Subcutaneous abdominal adipose tissue (tissue), 5 donors: ENCODE data around the gene PLA2G2F.

Source experiments
- H3K27ac ChIP-seq: one replicate; pipeline ENCODE4 v1.7.0; 2013; ENCODE audit warnings: low read depth, mild to moderate bottlenecking, inconsistent platforms, low read length, moderate library complexity
- H3K27me3 ChIP-seq, 5 donors: one replicate each; pipeline ENCODE4 v1.7.0; 2013; ENCODE audit warnings: low read length in 5 of 5, inconsistent platforms in 1 of 5; ENCODE audit not compliant: control insufficient read depth in 5 of 5, insufficient read depth in 4 of 5
- H3K36me3 ChIP-seq, 5 donors: one replicate each; pipeline ENCODE4 v1.7.0; 2013; ENCODE audit warnings: low read length in 5 of 5; ENCODE audit not compliant: control insufficient read depth in 5 of 5, insufficient read depth in 5 of 5
- H3K4me1 ChIP-seq, 5 donors: one replicate each; pipeline ENCODE4 v1.7.0; 2013; ENCODE audit warnings: low read length in 5 of 5, mild to moderate bottlenecking in 3 of 5, moderate library complexity in 1 of 5; ENCODE audit not compliant: control insufficient read depth in 5 of 5, insufficient read depth in 5 of 5
- H3K4me3 ChIP-seq, 5 donors: one replicate each; pipeline ENCODE4 v1.7.0; 2013; ENCODE audit warnings: low read length in 5 of 5, low read depth in 1 of 5
- H3K9ac ChIP-seq, 5 donors: one replicate each; pipeline ENCODE4 v1.7.0; 2013; ENCODE audit warnings: low read length in 5 of 5, mild to moderate bottlenecking in 4 of 5, moderate library complexity in 3 of 5
- H3K9me3 ChIP-seq, 5 donors: one replicate each; pipeline ENCODE4 v1.7.0; 2013; ENCODE audit warnings: low read length in 5 of 5; ENCODE audit not compliant: control insufficient read depth in 5 of 5
- donor health status: healthy.
- donor health status: healthy.
- donor health status: healthy.
- donor health status: healthy.
- donor health status: healthy.

Gene PLA2G2F

GRCh38 chr1:20139776-20140612, 871 bp downstream of the PLA2G2F start:
- Histone ChIP-seq H3K4me1 (no peaks in the 10 kb centered on the region), H3K27me3 (peaks cover 0 to 12% (median 5%) of the 10 kb centered on the region in 5 donors), H3K9ac (no peak overlapping the region)

GRCh38 chr1:20141001-20141400, 1.9 kb downstream of the PLA2G2F start:
- no peaks in the 10 kb centered on the region for H3K4me1 ChIP-seq
- no peak overlapping the region for H3K27ac ChIP-seq
- no peaks in the 10 kb centered on the region for H3K36me3 ChIP-seq
- H3K27me3 ChIP-seq = peaks cover 0 to 12% (median 5%) of the 10 kb centered on the region in 5 donors
- H3K9ac ChIP-seq = no peak overlapping the region
- H3K9me3 ChIP-seq = no peaks in the 10 kb centered on the region
- H3K4me3 ChIP-seq = no peak overlapping the region

More at GRCh38 chr1:20139776-20140612, 871 bp downstream of the PLA2G2F start:
- no peaks in the 10 kb centered on the region for H3K36me3 ChIP-seq
- no peak overlapping the region for H3K27ac ChIP-seq
- no peak overlapping the region for H3K4me3 ChIP-seq
- H3K9me3 ChIP-seq = no peaks in the 10 kb centered on the region

GRCh38 chr1:20141466-20141865, 2.3 kb downstream of the PLA2G2F start:
- H3K9ac ChIP-seq = no peak overlapping the region
- no peaks in the 10 kb centered on the region for H3K9me3 ChIP-seq
- peaks cover 0 to 12% (median 5%) of the 10 kb centered on the region in 5 donors for H3K27me3 ChIP-seq
- no peaks in the 10 kb centered on the region for H3K4me1 ChIP-seq
- no peak overlapping the region for H3K4me3 ChIP-seq
- H3K36me3 ChIP-seq = no peaks in the 10 kb centered on the region
- no peak overlapping the region for H3K27ac ChIP-seq

GRCh38 chr1:20142001-20142710, 3.0 kb downstream of the PLA2G2F start:
- Histone ChIP-seq H3K9ac (no peak overlapping the region), H3K4me3 (no peak overlapping the region), H3K36me3 (no peaks in the 10 kb centered on the region), H3K27me3 (peaks cover 0 to 12% (median 5%) of the 10 kb centered on the region in 5 donors), H3K9me3 (no peaks in the 10 kb centered on the region), H3K4me1 (no peaks in the 10 kb centered on the region), H3K27ac (no peak overlapping the region)

- H3K27me3 ChIP-seq = peaks cover 0 to 12% (median 5%) of the 10 kb centered on the region in 5 donors
- H3K36me3 ChIP-seq = no peaks in the 10 kb centered on the region
- no peak overlapping the region for H3K4me3 ChIP-seq
These were observed 4.2 kb downstream of the PLA2G2F start for GRCh38 chr1:20143318-20143717.

GRCh38 chr1:20143734-20144565, 4.8 kb downstream of the PLA2G2F start:
- no peak overlapping the region for H3K9ac ChIP-seq
- no peaks in the 10 kb centered on the region for H3K36me3 ChIP-seq
- peaks cover 0 to 12% (median 5%) of the 10 kb centered on the region in 5 donors for H3K27me3 ChIP-seq
- no peaks in the 10 kb centered on the region for H3K4me1 ChIP-seq
- H3K4me3 ChIP-seq = no peak overlapping the region
- H3K9me3 ChIP-seq = no peaks in the 10 kb centered on the region
- H3K27ac ChIP-seq = no peak overlapping the region

More at GRCh38 chr1:20143318-20143717, 4.2 kb downstream of the PLA2G2F start:
- Histone ChIP-seq H3K27ac (no peak overlapping the region), H3K9ac (no peak overlapping the region), H3K9me3 (no peaks in the 10 kb centered on the region), H3K4me1 (no peaks in the 10 kb centered on the region)

- no peak overlapping the region for H3K9ac ChIP-seq
- H3K27me3 ChIP-seq = peaks cover 0 to 7% (median 3%) of the 10 kb centered on the region in 5 donors
- H3K4me1 ChIP-seq = peaks cover 6 to 14% (median 13%) of the 10 kb centered on the region in 5 donors
- no peak overlapping the region for H3K4me3 ChIP-seq
- H3K9me3 ChIP-seq = no peaks in the 10 kb centered on the region
- no peaks in the 10 kb centered on the region for H3K36me3 ChIP-seq
- no peak overlapping the region for H3K27ac ChIP-seq
These were observed 8.9 kb downstream of the PLA2G2F start for GRCh38 chr1:20147846-20148570.

- no peak overlapping the region for H3K4me3 ChIP-seq
- peaks cover 6 to 20% (median 18%) of the 10 kb centered on the region in 5 donors for H3K4me1 ChIP-seq
- H3K9ac ChIP-seq = no peak overlapping the region
- H3K36me3 ChIP-seq = no peaks in the 10 kb centered on the region
- no peaks in the 10 kb centered on the region for H3K9me3 ChIP-seq
- peaks cover 0 to 7% (median 2%) of the 10 kb centered on the region in 5 donors for H3K27me3 ChIP-seq
- H3K27ac ChIP-seq = no peak overlapping the region
These were observed 9.7 kb downstream of the PLA2G2F start for GRCh38 chr1:20148571-20149500.
